ENCODE results near the gene FOXO1.

FOXO1 gene

GRCh38 chr13:40608308-40608707 lies 58.1 kb downstream of the FOXO1 start:
- DNase-seq (ENCODE audit: low spot score) = no peak

- no peak for DNase-seq (ENCODE audit: low spot score)
Measured at GRCh38 chr13:40605573-40605972, 60.9 kb downstream of the FOXO1 start.

GRCh38 chr13:40604135-40604534 lies 62.3 kb downstream of the FOXO1 start:
- no peak for DNase-seq (ENCODE audit: low spot score)

GRCh38 chr13:40600149-40600751 lies 66.2 kb downstream of the FOXO1 start:
- no peak for DNase-seq (ENCODE audit: low spot score)

GRCh38 chr13:40599747-40600146 lies 66.7 kb downstream of the FOXO1 start:
- DNase-seq (ENCODE audit: low spot score) = no peak

- DNase-seq (ENCODE audit: low spot score) = no peak
Measured at GRCh38 chr13:40599124-40599523, 67.3 kb downstream of the FOXO1 start.

GRCh38 chr13:40598569-40598968 lies 67.9 kb downstream of the FOXO1 start:
- DNase-seq (ENCODE audit: low spot score) = no peak

GRCh38 chr13:40597735-40598365 lies 68.6 kb downstream of the FOXO1 start:
- DNase-seq (ENCODE audit: low spot score) = no peak

GRCh38 chr13:40596484-40596883 lies 70.0 kb downstream of the FOXO1 start:
- no peak for DNase-seq (ENCODE audit: low spot score)

GRCh38 chr13:40595693-40596092 lies 70.7 kb downstream of the FOXO1 start:
- no peak for DNase-seq (ENCODE audit: low spot score)

- DNase-seq (ENCODE audit: low spot score) = no peak
Measured at GRCh38 chr13:40592035-40592434, 74.4 kb downstream of the FOXO1 start.

- no peak for DNase-seq (ENCODE audit: low spot score)
Measured at GRCh38 chr13:40591091-40591490, 75.3 kb downstream of the FOXO1 start.

- no peak for DNase-seq (ENCODE audit: low spot score)
Measured at GRCh38 chr13:40590112-40590862, 76.2 kb downstream of the FOXO1 start.

- no peak for DNase-seq (ENCODE audit: low spot score)
Measured at GRCh38 chr13:40589285-40590109, 76.9 kb downstream of the FOXO1 start.

GRCh38 chr13:40588101-40588500 lies 78.3 kb downstream of the FOXO1 start:
- no peak for DNase-seq (ENCODE audit: low spot score)

GRCh38 chr13:40586886-40587565 lies 79.4 kb downstream of the FOXO1 start:
- DNase-seq (ENCODE audit: low spot score) = no peak

- DNase-seq (ENCODE audit: low spot score) = no peak
Measured at GRCh38 chr13:40585911-40586471, 80.5 kb downstream of the FOXO1 start.

- no peak for DNase-seq (ENCODE audit: low spot score)
Measured at GRCh38 chr13:40583738-40584137, 82.7 kb downstream of the FOXO1 start.

- DNase-seq (ENCODE audit: low spot score) = no peak
Measured at GRCh38 chr13:40582531-40582930, 83.9 kb downstream of the FOXO1 start.

- no peak for DNase-seq (ENCODE audit: low spot score)
Measured at GRCh38 chr13:40581277-40581579, 85.2 kb downstream of the FOXO1 start.

GRCh38 chr13:40580566-40581276 lies 85.7 kb downstream of the FOXO1 start:
- DNase-seq (ENCODE audit: low spot score) = no peak
